NT2/D1 (cell line): ENCODE data around the gene LPP.

Source experiments
- SUZ12 ChIP-seq: IDR thresholded peaks from 2 replicates; pipeline ENCODE4 v1.6.1; 2011; ENCODE audit not compliant: insufficient read length, insufficient read depth; ENCODE audit errors: extremely low read depth
- YY1 ChIP-seq: IDR thresholded peaks from 2 replicates; pipeline ENCODE4 v1.6.1; 2011; ENCODE audit not compliant: insufficient read length, insufficient read depth
- ZNF274 ChIP-seq: IDR thresholded peaks from 2 replicates; pipeline ENCODE4 v1.6.1; 2011; ENCODE audit warnings: mild to moderate bottlenecking, low read depth, low read length

DNA sequence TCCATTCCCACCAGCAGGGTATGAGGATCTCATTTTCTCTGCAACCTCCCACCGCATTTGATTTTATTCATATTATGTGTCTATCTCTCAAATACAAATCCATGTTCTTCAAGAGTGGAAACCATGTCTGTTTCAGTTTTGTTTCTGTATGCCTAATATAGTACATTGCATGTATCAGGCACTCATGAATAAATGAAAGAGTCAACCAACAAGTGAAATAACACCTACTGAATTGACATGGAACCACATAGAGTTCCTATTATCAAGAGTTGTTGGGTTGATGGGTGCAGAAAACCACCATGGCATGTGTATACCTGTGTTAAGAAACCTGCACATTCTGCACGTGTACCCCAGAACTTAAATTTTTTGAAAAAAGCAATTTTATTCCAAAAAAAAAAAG is 466.8 kb downstream of the LPP start:
- TF ChIP-seq ZNF274 (no peak), YY1 (no peak), SUZ12 (no peak)
